Spinal cord (tissue), 10 donors: ENCODE data around the gene SND1. TPM values are rescaled to one million over a fixed set of nuclear protein-coding genes. Genes with fewer than 3 reads are reported as not detected.
"Not testable (repeated sequence)": the region's sequence is repeated elsewhere in the genome, so short reads cannot be mapped to it uniquely, and the experiment has no call there.

Experiments used
- DNase-seq, 6 donors: peaks; one replicate each; pipeline versions ENCODE4 v3.0.0 to v3.0.0-alpha.2; 2013 to 2015; ENCODE audit warnings: low spot score in 6 of 6, low read depth in 4 of 6
- H3K27ac ChIP-seq: one replicate; pipeline ENCODE4 v1.5.1; 2013; ENCODE audit warnings: low read depth, low read length, control low read depth
- H3K27me3 ChIP-seq: one replicate; pipeline ENCODE4 v1.6.1; 2013; ENCODE audit warnings: low read length; ENCODE audit not compliant: control insufficient read depth, insufficient read depth
- H3K36me3 ChIP-seq: one replicate; pipeline ENCODE4 v1.6.1; 2013; ENCODE audit warnings: low read length; ENCODE audit not compliant: control insufficient read depth, insufficient read depth
- H3K4me1 ChIP-seq: one replicate; pipeline ENCODE4 v1.6.1; 2013; ENCODE audit warnings: low read length; ENCODE audit not compliant: control insufficient read depth, insufficient read depth
- H3K4me3 ChIP-seq: one replicate; pipeline ENCODE4 v1.5.1; 2013; ENCODE audit warnings: low read depth, low read length, control low read depth
- H3K9me3 ChIP-seq: one replicate; pipeline ENCODE4 v1.6.1; 2013; ENCODE audit warnings: low read length; ENCODE audit not compliant: control insufficient read depth, insufficient read depth
- WGBS: methylation state at CpG from one replicate; pipeline ENCODE4 v1.1.5; 2013; ENCODE audit warnings: missing lambda C conversion rate; ENCODE audit not compliant: insufficient coverage; 5-methylcytosine and 5-hydroxymethylcytosine counted together
- polyA plus RNA-seq, 2 donors: library from polyadenylated mRNA; unstranded; fragments of 120-200 nt; gene quantifications; one replicate each; pipeline ENCODE4 v1.2.1, GENCODE V29; 2013; ENCODE audit not compliant: insufficient read length in 2 of 2
- total RNA-seq, 2 donors: library from RNA; depleted of rRNA in 1 of 2; stranded (reverse); fragments of 120-200 nt in 1 of 2; fragments of >200 nt in 1 of 2; gene quantifications; one replicate each; pipeline versions ENCODE4 v1.2.3 to v1.2.4, GENCODE V29; 2013 to 2014
- donor health status: healthy.

Gene SND1
- total and polyA plus RNA-seq, 4 donors, result 72.1 to 125 (median 91.3) TPM

DNA sequence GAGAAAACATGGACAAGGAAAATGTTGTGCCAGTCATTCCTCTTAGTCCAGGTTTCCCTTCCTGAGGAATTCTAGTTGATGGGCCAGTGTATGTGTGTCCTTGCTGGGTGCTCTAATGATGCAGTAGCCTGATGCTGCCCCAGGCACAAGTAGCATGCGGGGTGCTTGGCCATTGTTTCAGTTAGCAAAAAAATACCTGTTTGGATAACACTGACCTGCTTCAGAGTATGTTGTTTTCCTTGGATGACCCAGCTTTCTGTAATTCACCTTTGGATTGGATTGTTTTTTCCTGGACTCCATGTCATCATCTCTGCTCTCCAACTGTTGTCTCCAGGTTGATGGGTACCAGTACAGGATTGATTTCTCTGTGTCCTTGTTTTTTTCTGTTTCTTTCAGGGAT is 169.2 kb downstream of the SND1 start:
- DNase-seq, result no peak
- H3K27me3 ChIP-seq, result no peaks in the 10 kb centered on the region
- no peak overlapping the region for H3K27ac ChIP-seq
- no peak overlapping the region for H3K4me3 ChIP-seq
- no peaks in the 10 kb centered on the region for H3K36me3 ChIP-seq
- 100% methylated on average over 1 of the region's 1 CpG for WGBS
- H3K9me3 ChIP-seq, result no peaks in the 10 kb centered on the region
- no peaks in the 10 kb centered on the region for H3K4me1 ChIP-seq

- H3K36me3 ChIP-seq, result no peaks in the 10 kb centered on the region
- H3K4me3 ChIP-seq, result no peak overlapping the region
- no peaks in the 10 kb centered on the region for H3K27me3 ChIP-seq
- H3K4me1 ChIP-seq, result no peaks in the 10 kb centered on the region
- DNase-seq, result no peak
- no peaks in the 10 kb centered on the region for H3K9me3 ChIP-seq
- 89% methylated on average over 4 of the region's 5 CpGs for WGBS
- no peak overlapping the region for H3K27ac ChIP-seq
Measured at GRCh38 chr7:127822822-127823508, 171.0 kb downstream of the SND1 start.

DNA sequence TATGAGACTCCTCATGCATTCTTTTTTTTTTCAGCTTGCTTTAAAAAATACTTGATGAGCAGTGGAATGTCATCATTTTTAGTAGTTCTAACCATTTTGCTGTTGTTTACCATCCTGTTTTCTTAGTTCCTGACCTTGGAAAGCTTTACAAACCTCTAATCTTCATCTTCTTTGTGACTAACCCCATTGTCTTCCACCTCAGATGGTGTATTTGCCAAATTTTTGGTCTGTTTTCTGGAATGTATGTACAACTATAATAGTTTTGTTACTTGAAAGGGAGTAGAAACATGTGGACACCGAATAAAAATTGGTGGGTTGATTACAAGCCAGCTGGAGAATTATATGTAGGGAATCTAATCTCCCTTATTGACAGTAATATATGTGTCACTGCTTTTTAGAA is 172.7 kb downstream of the SND1 start:
- H3K36me3 ChIP-seq, result no peaks in the 10 kb centered on the region
- DNase-seq, result no peak
- no peaks in the 10 kb centered on the region for H3K4me1 ChIP-seq
- no CpG with 5 or more reads among the region's 1 CpG for WGBS
- H3K27ac ChIP-seq, result no peak overlapping the region
- H3K4me3 ChIP-seq, result no peak overlapping the region
- no peaks in the 10 kb centered on the region for H3K27me3 ChIP-seq
- no peaks in the 10 kb centered on the region for H3K9me3 ChIP-seq

DNA sequence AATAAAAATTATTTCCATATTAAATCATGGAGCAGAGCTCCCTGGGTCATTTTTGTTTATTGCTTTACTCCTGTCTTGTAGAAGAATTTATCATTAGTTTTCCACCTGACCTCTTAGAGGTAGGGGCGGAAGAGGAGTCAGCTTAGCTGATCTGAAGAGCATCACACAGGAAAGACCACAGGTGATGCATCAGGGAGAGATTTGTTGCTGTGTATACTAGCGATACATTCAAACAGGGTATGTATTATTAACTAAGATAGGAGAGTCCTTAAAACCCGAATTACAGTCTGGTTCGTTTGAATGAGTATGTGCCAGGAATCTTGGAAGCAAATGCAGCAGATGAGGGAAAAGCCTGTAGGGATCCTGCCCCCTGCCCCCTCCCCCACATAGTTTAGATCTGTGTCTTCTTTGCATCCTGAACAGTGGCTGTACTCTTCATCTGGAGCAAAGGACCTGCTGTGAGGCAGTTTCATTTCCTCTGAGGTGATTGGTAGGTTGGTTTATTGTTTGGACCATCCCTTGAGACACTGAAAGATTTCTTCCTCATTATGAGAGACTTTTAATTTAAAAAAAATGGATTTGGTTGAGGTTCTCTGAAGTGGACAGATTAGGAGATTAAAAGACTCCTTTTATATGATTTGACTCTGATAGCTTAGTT is 177.0 kb downstream of the SND1 start:
- no peak for DNase-seq

DNA sequence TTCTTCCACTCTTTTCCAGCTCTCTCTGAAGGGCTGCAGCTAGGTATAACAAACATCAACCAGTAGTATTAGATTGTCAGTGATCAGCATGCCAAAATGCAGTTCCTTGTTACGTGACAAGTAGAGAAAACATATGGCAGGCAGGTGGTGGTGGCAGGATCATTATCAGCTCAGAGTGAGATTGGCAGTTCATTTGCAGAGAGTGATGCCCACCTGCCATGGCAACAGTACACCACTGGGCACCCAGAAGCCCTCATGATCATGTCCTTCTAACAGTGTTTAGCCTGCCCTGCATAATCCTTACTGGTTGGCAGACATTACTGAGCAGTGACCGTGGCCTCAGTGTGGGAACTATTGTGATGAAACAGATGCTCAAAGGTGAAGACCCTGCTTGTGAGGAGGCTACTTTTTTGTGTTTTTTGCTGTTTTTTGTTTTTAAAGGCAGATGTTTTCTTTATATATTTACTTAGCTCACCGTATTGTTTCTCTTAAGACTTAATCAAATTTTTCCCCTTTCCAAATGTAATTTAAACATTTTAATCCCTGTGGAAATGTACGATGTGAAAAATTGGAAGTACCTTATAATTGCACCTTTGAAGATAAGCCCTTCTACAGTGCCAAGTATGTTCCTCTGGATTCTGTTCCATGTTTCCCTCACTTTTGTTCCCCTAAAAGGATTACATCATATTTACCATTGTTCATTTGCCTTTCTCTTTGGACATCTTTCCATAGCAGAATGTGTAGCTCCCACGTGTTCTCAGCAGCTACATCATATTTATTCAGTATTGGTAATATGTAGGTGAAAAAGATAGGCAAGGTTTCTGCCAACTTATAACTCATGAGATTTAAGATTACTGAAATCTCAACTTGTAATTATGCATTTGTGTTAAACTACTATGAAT is 179.6 kb downstream of the SND1 start:
- no peaks in the 10 kb centered on the region for H3K27me3 ChIP-seq
- H3K4me3 ChIP-seq, result no peak overlapping the region
- WGBS, result 67% methylated on average over 1 of the region's 5 CpGs
- DNase-seq, result peak in 2 of 6 donors; percentile 48 to 64
- peaks cover 2% of the 10 kb centered on the region for H3K4me1 ChIP-seq
- no peaks in the 10 kb centered on the region for H3K36me3 ChIP-seq
- H3K9me3 ChIP-seq, result no peaks in the 10 kb centered on the region
- no peak overlapping the region for H3K27ac ChIP-seq

More for the DNA sequence above, 177.0 kb downstream of the SND1 start:
- H3K27ac ChIP-seq, result no peak overlapping the region
- no peak overlapping the region for H3K4me3 ChIP-seq
- WGBS, result 55% methylated on average over 3 of the region's 4 CpGs
- peaks cover 2% of the 10 kb centered on the region for H3K4me1 ChIP-seq
- no peaks in the 10 kb centered on the region for H3K36me3 ChIP-seq
- no peaks in the 10 kb centered on the region for H3K9me3 ChIP-seq
- no peaks in the 10 kb centered on the region for H3K27me3 ChIP-seq

DNA sequence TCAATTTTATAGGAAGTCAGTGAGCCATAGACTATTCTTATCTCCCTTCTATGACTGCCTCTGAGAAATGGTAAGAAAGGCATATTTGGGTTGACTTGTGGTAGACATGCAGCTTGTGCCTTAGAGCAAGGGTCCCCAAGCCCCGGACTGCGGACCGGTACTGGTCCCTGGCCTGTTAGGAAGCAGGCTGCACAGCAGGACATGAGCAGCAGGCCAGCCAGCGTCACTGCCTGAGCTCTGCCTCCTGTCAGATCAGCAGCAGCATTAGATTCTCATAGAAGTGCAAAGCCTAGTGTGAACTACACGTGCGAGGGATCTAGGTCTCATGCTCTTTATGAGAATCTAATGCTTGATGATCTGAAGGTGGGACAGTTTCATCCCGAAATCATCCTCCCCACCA is 180.6 kb downstream of the SND1 start:
- 87% methylated on average over 4 of the region's 7 CpGs for WGBS
- DNase-seq, result no peak
- peaks cover 2% of the 10 kb centered on the region for H3K4me1 ChIP-seq
- H3K9me3 ChIP-seq, result no peaks in the 10 kb centered on the region
- H3K27me3 ChIP-seq, result no peaks in the 10 kb centered on the region
- H3K36me3 ChIP-seq, result no peaks in the 10 kb centered on the region
- H3K4me3 ChIP-seq, result no peak overlapping the region
- H3K27ac ChIP-seq, result no peak overlapping the region

- H3K9me3 ChIP-seq, result no peaks in the 10 kb centered on the region
- WGBS, result no CpG with 5 or more reads among the region's 1 CpG
- no peak overlapping the region for H3K27ac ChIP-seq
- H3K4me1 ChIP-seq, result peaks cover 2% of the 10 kb centered on the region
- DNase-seq, result no peak
- no peaks in the 10 kb centered on the region for H3K36me3 ChIP-seq
- H3K27me3 ChIP-seq, result no peaks in the 10 kb centered on the region
- H3K4me3 ChIP-seq, result no peak overlapping the region
Measured at GRCh38 chr7:127833641-127834040, 181.6 kb downstream of the SND1 start.

DNA sequence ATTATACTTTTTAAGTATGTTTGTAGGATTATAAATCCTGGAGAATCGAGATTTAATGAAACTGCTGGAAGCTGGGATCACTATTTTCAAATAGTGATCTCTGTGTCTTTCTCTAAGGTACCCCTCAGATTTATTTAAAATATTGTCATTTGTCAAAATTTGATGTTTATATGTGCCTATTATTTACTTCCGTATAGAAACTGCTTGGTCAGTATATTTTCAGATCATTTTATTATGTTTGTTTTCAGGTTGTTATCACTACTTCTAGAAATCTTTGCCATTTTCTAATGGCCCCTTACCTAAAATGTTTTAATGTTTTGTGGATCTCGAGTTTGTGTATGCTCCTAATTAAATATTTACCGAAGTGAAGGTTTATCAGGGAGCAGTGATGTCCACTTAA is 183.7 kb downstream of the SND1 start:
- no peak overlapping the region for H3K4me3 ChIP-seq
- H3K4me1 ChIP-seq, result peaks cover 2% of the 10 kb centered on the region
- H3K27me3 ChIP-seq, result no peaks in the 10 kb centered on the region
- no peak for DNase-seq
- H3K36me3 ChIP-seq, result no peaks in the 10 kb centered on the region
- H3K9me3 ChIP-seq, result no peaks in the 10 kb centered on the region
- WGBS, result no CpG with 5 or more reads among the region's 4 CpGs
- no peak overlapping the region for H3K27ac ChIP-seq

GRCh38 chr7:127837816-127838410 is 185.9 kb downstream of the SND1 start:
- not testable (repeated sequence) for H3K27me3 ChIP-seq, H3K36me3 ChIP-seq, H3K4me3 ChIP-seq, DNase-seq, H3K9me3 ChIP-seq, H3K4me1 ChIP-seq, H3K27ac ChIP-seq
- 89% methylated on average over 5 of the region's 7 CpGs for WGBS
